Activated CD8-positive, alpha-beta memory T cell treated with anti-CD3 and anti-CD28 coated beads, Interleukin-2, amount 50 U/mL, for 48 hours (primary cell): ENCODE measurements around the gene SAFB.
"Not testable (repeated sequence)": the region's sequence is repeated elsewhere in the genome, so short reads cannot be mapped to it uniquely, and the experiment has no call there.

ENCODE experiments used
- DNase-seq: peaks from one replicate; pipeline ENCODE4 v3.0.0-alpha.2; 2020

Gene SAFB

DNA sequence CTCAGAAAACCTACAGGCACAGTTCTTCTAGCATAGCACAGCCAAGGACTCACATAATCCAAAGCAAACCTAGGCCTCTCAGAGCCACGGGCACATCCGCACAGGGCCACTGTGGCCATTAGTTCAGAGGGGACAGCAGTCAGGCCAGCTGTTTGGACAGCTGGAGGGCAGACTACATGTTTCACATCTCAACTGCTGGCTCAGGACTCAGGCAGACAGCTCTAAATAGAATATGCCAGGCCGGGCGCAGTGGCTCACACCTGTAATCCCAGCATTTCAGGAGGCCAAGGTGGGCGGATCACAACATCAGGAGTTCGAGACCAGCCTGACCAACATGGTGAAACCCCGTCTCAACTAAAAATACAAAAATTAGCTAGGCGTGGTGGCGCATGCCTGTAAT lies 27.1 kb upstream of the SAFB start:
- no peak for DNase-seq

DNA sequence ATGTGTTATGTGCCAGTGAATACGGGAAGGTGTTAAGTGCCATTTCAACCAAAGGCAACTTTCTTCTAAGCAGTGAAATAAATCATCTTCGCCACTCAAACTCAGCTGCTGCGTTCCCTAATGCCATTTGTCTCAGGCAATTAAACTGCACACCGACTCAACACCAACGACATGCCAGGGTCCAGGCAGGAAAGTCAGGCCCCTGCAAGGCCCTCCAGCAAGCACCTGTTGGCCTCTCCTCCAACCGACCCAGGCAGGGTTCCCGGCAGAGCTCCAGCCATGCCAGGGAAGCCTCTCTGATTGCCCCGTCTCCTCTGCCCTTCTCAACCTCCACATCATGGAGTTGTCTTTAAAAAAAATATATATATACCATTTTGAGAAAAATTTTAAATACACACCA lies 22.1 kb upstream of the SAFB start:
- DNase-seq, result no peak

DNA sequence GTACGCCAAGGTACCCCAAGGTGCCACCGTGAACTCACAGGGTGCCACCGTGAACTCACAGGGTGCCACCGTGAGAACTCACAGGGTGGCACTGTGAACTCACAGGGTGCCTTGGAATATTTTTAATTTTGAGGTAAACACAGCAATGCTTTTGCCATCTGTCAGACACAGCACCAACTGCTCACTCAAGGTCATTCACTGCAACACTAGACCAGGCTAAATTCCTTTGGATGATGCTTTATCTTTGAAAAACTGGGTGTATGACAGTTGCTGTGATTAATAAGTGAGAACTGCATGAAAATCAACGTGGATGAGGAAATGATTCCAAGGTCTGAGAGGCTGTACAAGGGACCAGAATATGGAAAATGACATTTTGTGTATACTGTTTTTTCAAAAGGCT lies 19.3 kb upstream of the SAFB start:
- DNase-seq, result no peak

DNA sequence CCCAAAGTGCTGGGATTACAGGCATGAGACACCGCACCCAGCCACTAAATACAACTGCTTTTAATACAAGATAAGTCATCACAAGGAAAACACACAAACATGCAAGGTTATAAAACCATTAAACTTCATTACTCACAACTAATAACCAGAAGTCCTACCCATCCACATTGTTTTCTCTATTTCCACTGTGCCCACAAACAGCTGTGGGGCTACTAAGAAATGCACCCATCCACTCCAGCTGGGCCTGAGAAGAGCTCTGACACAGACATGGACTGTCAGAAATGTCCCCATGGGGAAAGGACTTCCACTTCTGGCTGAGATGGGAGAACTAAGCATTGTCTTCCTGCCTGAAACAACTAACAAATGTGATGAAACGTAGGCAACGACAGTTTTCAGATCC lies 17.5 kb upstream of the SAFB start:
- no peak for DNase-seq

DNA sequence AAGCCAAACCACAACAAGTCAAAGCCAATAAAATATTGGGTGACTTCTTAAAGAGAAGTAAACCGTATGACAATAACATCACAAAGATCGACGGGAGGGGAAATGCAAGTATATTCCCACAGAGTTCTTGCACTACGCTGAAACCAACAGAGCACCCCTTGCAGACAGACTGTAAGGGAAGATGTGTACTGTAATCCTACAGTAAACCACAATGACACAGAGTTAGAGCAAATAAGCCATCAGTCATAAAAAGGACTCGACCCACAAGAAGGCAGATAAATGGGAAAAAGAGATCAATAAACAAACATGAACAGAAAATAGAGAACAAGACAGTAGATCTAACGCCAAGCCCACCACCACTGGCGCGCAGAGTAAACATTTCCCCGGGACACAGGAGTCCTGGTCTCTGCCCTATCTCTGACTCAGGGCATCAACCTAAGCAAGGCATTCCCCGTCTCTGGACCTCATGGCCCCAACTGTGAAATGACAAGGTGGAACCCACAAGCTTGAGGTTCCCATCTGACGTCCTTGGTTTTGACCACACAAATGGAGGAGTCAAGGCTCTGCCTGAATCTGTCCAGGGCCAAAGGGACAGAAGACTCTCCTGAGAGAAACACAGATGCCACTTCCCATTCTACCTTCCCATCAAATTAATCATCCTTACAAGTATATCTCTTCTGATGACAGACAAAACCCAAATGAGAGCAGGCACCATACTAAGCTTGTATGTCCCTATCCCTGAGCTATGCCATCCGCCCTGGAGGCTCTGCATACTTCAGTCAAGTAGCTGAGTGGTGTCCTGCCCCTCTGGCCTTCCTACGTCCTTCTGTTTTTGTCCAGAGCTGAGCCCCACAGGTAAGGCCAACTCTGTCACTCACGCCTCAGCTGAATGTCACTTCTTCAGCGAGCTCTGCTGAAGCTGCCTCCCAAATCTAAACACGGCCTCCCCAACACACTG lies 15.3 kb upstream of the SAFB start:
- DNase-seq, result no peak

DNA sequence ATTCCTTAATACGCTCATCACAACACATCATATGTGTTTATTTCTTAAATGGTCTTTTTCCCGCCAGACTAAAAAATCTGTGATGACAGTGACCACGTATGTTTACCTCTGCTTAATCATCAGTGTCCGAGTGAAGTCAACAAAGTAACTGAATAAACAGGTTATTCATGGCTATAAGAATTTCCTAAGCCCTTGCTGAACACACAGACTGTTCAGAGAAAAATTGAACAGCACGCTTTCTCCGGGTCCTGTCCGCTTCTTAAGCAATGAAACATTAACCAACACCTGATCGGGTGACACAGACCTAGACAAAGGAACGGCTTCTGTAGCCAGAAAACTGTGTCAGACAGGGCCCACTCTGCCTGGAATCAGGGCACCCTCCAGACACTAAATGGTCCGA lies 14.6 kb upstream of the SAFB start:
- no peak for DNase-seq

DNA sequence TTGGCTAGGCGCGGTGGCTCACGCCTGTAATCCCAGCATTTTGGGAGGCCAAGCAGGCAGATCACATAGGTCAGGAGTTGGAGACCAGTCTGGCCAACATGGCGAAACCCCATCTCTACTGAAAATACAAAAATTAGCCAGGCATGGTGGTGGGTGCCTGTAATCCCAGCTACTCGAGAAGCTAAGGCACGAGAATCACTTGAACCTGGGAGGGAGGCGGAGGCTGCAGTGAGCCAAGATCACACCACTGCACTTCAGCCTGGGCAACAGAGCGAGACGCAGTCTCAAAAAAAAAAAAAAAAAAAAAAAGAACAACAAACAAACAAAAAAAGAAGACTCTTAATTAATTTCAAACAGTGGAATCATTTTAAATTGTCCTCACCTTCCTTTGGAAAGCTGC lies 14.1 kb upstream of the SAFB start:
- DNase-seq, result not testable (repeated sequence)

DNA sequence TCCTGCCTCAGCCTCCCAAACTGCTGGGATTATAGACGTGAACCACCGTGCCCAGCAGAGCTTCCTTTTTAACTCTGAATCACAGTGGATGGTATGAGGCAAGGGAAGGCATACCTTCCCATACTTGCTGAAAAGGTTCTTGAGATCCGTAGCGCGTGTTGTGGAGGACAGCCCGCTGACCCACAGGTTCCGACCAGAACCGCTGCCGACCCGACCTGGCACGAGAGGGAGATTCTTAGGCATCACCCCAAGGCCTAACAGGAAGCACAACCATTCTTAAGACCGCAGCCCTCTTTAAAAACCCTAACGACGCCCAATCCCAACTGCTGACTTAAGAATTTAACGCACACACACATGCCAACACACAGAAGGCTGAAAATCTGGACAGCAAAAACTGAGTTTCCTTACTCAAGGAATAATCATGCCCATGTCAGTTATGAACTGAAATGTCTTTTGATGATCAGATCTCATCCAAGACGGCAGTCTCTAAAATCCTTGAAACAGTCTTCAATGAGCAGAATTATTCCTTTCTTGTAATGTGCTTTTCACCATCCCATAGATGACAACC lies 12.9 kb upstream of the SAFB start:
- DNase-seq, result no peak

DNA sequence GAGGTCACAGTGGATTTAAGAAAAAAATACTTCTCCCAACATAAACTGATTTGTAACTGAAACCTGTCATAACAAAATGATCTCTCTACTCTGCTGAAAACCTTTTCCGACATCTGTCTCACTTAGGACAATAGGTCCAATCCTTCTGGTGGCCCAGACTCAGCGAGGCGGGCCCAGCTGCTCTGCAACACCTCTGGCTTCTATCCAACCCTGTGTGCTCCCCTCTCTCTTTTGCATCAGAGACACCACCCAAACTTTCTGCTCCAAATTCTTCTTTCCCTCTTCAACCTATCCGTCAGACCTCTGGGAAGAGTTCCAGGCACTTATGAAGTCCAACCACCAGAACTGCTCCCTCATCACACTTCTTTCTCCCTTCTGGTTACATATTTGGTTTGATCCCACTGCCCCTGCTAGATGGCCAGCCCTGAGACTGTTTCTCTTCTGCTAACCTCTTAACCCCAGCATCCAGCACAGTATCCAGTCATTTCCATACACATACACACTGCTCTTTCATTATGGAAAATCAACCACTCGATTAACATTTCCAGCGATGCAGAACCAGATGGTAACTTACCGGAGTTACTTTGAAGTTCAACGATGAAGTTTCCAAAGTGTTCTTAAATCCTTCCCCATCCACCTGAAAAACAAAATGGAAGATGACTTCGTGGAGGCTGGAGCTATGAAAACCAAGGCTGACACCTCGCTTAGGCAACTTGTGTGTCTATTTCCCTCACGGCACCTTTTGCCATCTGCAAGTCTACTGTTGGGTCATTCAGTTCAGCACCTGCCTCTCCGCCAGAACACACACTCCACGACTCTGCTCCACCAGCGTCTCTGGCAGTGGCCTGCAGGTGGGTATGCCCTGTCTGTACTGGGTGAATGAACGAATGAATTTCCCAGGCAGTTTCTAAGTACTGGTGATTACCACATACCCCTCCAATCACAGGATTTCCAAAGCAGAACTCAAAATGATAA lies 9.7 kb upstream of the SAFB start:
- DNase-seq, result no peak

DNA sequence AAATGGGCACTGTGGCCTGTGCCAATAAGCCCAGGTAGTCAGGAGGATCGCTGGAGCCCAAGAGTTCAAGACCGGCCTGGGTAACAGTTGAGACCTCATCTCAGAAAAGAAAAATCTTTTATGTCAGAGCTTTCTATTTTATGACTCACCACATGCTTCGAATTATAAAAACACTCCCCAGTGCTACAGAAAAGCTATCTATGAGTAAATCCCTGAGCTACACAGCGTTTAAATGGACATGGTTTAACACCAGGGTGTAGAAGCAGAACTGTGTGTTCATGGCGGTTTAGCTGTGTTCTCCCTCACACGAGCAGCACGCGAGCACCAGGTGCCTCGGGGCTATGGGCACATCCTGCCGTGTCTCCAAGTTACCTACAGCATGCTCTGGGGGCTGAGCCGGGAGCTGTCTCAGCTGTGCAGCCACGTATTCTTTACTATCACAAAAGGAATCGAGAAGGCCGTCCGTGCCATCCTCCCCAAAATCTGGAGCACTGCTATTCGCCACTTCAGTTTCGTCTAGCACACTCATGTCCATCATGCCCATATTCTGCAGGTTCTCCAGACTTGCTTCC lies 7.0 kb upstream of the SAFB start:
- DNase-seq, result no peak

DNA sequence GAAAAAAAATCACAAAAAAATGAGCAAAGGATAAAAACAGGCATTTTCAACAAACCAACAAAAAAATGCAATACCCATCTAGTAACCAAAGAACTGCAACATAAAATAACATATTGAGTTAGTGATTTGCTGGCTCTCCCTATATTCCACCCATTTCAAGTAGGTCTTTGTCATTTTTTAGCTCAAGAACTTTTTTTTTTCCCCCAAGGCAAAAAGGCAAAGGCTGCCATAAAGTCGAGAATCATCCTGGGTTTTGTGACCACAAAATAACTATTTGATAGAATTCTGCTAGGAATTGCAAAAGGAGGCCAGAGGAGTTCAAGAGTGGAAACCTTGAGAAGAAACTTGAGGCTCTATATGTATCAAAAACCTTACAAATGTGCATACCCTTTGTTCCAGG lies 5.8 kb upstream of the SAFB start:
- no peak for DNase-seq

DNA sequence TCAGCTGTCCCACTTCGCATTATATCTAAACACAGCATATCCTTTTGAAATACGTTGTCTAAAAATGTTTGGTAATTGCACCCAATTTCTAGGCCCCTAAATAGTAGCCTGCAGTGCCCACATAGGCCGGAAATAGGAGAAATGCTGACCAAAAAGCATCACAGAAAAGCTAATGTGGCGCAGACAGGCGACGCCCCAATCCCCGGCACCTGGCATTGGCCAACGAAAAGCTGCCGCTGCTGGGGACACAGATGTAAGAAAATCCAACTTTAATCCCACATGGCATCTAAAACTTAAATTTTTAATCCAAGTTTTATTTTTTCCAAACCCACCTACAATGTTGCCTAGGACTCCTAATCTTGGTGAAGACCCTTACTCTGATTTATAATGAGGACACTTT lies 4.3 kb upstream of the SAFB start:
- DNase-seq, result no peak

DNA sequence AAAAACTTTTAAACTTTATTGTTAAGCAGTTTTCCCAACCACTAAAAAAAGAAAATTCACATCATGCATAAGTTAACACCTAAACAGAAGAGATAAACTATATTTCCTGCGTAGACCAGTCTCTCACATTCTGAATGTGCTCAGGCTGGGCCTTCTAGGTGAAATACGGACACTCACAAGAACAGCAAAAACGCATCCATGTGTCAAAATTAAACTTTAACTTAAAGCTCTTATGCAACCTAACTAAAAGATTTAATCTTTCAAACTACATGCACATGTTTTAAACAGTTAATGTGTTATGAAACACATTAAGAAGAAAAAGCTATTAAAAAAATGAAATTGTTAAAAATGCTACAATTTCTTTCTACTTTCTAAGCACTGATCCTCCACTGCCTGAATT lies 2.9 kb upstream of the SAFB start:
- no peak for DNase-seq

DNA sequence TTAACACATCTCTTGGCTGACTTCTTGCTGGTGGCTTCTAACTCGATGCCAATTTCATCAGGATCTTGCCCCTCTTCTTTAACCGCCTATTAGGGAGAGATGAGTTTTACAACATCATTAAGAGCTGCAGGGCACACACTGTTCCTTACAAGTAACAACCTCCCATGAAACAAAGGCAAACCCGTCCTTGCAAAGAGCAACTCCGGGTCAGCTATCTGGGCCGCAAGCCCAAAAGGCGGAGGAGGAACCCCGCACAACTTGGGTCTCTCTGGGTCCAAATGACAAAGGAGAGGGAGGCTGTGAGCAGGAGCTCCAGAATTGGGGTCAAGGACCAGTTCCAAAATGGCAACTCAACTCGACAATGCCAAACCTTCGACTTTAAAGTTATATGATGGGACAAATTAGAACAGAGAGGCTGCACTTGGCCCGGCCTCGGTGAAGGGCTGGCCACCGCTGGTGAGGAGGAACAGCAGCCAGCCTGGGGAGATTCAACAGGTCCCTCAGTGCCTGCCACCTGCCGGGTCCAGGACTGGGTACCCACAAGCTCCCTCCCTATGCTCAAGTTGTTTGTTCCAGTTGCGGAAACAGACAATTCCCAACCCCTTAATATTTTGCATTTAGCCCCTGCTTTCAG lies 1.5 kb upstream of the SAFB start:
- no peak for DNase-seq

DNA sequence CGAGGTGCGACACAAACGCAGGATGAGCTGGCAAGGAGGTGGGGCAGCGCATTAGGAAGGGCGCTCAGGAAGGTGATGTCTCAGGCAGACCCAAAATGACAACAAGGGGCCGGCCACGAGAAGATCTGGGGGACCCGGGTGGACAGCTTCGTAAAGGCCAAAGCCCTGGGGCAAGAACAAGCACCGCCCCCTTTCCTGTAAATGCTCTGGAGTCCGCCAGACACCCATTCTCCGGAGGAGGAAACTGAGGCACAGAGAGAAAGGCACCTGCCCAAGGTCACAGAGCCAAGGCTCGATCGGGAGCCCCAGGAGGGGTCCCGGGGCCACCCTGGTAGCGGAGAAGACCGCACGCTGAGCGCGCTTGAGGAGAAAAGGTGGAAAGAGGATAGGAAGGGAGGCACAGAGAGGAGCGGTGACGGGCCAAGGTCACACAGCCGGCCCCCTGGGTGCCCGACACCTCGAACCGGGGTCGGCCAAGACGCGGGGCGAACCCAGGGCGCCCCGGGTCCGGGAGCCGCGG lies 878 bp upstream of the SAFB start:
- DNase-seq, result peak; percentile 65

DNA sequence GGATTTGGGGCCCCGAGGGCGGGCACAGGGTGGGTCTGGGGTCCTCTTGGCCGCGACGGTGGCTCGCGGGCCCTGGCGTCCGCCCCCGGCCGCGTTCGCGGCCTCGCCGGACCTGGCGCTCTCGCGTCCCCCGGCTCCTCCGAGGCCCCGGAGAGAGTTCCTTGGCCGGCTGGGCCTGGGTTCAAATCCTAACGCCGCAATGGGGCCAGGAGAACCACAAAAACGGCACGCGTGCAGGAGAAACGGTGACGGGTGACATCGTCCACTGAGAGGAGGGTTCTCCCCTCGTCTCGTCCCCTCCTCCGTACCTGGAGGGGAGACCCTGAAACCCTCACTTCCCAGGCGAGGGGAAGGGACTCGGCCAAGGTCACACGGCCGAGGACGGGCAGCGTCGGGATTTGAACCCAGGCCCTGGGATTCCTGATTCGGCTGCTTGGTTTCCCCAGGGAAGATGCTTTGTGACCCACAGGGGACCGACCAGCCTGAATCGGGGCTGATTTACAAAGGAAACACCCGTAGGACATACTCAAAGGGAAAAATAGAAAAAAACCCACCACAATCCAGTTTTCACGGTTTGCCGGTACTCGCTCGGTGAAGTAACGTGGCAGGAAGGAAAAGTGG lies 624 bp downstream of the SAFB start:
- DNase-seq, result peak; percentile 62

DNA sequence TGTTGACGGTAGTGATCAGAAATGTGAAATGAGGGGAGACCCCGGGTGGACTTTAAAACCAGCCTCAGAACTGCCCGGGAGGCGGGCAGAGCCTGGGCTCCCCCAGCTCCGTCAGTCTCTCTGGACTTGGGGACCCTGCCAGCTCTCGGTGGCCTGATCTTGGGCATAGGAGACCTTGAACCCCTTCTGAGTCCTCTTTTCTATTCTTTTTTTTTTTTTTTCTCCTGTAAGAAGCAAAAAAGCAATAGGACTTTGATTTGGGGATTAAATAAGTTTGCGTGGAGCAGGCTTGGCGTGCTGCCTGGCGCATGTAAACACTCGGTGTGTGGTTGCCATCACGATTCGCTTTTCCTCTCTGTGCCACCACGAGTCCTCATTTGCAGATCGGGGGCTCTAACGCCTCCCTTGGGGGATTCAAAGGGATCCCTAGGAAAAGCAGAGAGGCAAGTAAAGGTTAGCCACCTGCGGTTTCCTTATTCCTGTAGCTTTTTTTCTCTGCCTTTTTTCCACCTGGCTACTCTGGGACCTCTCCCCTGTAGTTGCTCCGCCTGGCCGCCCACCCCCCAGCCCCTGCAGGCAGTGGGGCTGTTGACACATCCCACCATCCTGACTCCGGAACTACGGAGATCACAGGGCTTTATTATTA lies 1.3 kb downstream of the SAFB start:
- DNase-seq, result no peak

DNA sequence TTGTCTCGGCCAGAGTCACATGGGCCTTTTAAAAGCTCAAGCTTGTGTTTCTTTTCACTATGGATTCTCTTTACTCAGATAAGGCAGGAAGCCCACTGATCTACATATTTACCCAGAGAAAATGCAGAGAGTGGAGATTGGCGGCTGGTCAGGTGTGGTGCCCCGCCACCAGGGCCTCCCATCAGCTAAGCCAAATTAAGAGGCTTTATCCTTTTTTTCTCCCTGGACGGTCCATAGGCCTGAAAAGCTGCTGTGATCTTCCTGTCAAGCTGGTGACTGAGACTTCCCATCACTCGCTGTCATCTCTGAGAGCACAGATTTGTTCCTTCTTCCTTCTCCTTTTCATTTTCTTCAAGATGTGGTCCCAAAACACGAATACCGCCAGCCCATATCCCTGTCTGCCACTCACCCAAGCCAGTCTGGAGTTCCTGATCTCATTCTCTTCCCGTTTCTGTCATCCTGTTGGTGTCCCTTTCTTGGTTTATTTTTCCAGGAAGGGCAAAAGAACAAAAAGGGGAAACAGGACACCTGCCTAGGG lies 1.9 kb downstream of the SAFB start:
- DNase-seq, result no peak

DNA sequence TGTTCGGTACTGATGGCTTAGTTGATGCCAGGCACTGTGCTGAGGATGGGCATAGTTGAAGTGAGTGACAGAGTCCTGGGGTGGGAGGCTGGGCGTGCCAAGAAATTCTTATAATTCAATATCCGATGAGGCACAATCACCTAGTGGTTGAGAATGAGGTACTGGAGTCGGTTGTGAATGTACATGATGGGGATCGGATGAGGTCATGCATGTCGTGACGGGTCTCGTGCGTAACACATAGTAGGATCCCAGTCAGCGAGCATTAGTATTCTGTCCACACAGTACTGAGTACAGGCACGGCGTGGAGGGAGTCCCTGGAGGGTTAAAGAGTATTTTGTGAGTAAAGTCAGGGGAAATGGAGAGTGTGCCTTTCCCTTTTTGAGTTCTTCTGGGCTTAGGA lies 2.8 kb downstream of the SAFB start:
- no peak for DNase-seq

DNA sequence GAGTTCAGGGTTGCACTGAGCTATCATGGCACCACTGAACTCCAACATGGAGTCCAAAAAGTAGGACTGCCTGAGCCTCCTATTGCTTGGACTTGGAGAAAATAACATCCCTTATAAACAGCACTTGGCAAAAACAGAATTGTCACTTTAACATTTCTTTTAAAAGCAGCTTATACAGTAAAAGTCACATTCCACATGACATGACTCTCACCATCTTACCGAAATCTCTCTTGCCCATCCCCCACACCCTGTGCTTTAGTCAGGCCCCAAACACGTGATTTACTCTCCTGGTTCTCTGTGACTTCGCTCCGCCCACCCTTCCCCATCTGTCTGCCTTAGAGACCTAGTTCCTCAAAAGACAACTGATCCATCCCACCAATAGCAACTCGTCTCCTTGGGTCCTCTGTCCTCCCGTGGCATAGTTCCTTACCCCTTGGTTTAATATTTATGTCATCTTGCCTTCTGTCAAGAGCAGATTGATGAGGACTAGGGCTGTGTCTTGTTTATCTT lies 4.6 kb downstream of the SAFB start:
- DNase-seq, result no peak

DNA sequence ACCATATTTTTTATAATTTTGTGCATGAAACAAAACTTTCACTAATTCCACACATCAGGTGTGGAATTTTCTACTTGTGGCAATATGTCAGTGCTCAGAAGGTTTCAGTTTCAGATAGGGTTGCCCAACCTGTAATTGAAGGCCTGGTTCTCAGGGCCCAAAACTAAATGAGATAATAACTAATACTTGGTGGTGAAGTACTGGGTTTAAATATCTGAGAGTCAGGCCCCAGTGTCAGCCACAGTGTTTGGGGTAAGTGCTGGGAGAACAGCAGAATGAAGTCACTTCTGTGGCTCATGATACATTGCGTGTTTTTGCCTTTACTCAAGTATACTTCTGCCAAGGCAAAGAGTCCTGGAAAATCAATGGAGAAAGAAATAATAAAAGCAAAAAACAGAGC lies 5.6 kb downstream of the SAFB start:
- DNase-seq, result no peak
